Renal cortical epithelial cell (primary cell): ENCODE measurements around the gene GHITM. TPM values are rescaled to one million over a fixed set of nuclear protein-coding genes. Genes with fewer than 3 reads are reported as not detected.

Source experiments
- DNase-seq: peaks from one replicate; pipeline ENCODE4 v3.0.0-alpha.2; 2011; ENCODE audit warnings: low read depth
- total RNA-seq: library from RNA; depleted of rRNA; stranded (reverse); fragments of >200 nt; gene quantifications from 2 replicates; pipeline ENCODE4 v1.2.3, GENCODE V29; 2014

GHITM gene
- total RNA-seq, 1 donor from 2014 or later = 215 TPM

- no peak for DNase-seq
These were observed 61.9 kb downstream of the GHITM start for GRCh38 chr10:84201244-84201606.

DNA sequence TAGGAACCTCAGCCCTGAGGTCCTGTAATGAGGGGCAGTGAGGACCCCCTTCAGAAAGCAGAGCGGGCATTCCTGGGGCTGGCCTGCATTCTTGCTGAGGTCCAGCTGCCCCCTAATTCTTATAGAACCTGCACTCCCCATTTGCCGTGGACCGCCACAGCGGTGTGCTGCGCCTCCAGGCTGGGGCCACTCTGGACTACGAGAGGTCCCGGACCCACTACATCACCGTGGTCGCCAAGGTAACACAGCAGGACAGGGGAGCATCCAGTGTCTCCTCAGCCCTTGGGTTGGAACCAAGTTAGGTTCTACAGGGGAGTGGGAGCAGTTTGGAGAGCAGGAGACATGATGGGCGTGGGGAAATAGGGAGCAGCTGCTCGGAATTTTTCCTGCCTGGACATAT is 62.4 kb downstream of the GHITM start:
- DNase-seq = no peak

DNA sequence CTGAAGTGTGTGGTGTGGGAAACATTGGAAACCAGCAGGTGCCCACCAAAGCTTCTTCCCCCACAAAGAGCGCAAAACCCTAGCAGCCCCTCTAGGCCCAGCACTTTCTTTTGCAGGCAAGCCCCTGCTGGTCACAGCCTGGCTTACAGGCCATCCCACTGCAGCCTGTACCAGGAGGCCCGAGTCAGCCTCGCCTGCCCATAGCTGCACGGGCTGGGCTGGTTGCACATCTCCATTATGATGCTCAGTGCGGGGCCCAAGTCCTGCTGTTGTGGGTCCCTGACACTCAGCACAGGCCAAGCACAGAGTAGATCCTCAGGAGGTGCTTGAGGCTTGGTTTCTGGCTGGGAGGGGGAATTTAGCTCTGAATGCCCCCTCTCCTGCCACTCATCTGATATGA is 63.0 kb downstream of the GHITM start:
- no peak for DNase-seq

Other genes starting within 250 kb of the GHITM start
- 6.8 and 46.5 TPM in 2 replicates for gene GPR15LG, start 34.3 kb downstream of the GHITM start, total RNA-seq
- 12.5 and 108 TPM in 2 replicates for gene CDHR1, start 55.0 kb downstream of the GHITM start, total RNA-seq
- not detected in 2 replicates for gene LRIT2, start 86.0 kb downstream of the GHITM start, total RNA-seq
- gene LRIT1, start 102.0 kb downstream of the GHITM start, total RNA-seq = not detected in 2 replicates
- gene RGR, start 105.5 kb downstream of the GHITM start, total RNA-seq = not detected in 2 replicates
- 31.8 and 45.5 TPM in 2 replicates for gene CCSER2, start 189.1 kb downstream of the GHITM start, total RNA-seq